Upper lobe of right lung (tissue), 1 donor: Measurements from ENCODE around the gene FITM1. TPM values are rescaled to one million over a fixed set of nuclear protein-coding genes. Genes with fewer than 3 reads are reported as not detected.

Experiments used
- ATAC-seq: fragments of 200-7000 bp; cut with Tn5 transposase; one replicate; pipeline ENCODE4 v1.9.1; 2020; ENCODE audit warnings: mild to moderate bottlenecking, moderate library complexity
- DNase-seq: peaks from one replicate; pipeline ENCODE4 v3.0.0-alpha.2; 2020
- H3K27ac ChIP-seq: fragments of 200-600 bp; one replicate; pipeline ENCODE4 v1.8.0; 2022
- H3K27me3 ChIP-seq: fragments of 200-600 bp; one replicate; pipeline ENCODE4 v1.8.0; 2022; ENCODE audit warnings: mild to moderate bottlenecking
- H3K36me3 ChIP-seq: fragments of 200-600 bp; one replicate; pipeline ENCODE4 v1.8.0; 2022
- H3K4me1 ChIP-seq: fragments of 200-600 bp; one replicate; pipeline ENCODE4 v1.8.0; 2022
- H3K4me3 ChIP-seq: fragments of 200-600 bp; one replicate; pipeline ENCODE4 v1.8.0; 2022; ENCODE audit warnings: mild to moderate bottlenecking
- H3K9me3 ChIP-seq: fragments of 200-600 bp; one replicate; pipeline ENCODE4 v1.8.0; 2022
- intact Hi-C: fragments of 100-400 bp; cut with DNase I; formaldehyde crosslinking; loops from one replicate; pipeline ENCODE4 v1.11.0; 2022
- microRNA-seq: library from miRNA; unstranded; fragments of <30 nt; microRNA quantifications from one replicate; pipeline ENCODE4 v1.2.0, GENCODE V29; 2020; ENCODE audit warnings: borderline microRNAs expressed
- total RNA-seq: library from RNA; stranded (reverse); fragmentation: NEBNext Ultra II Directional; extraction: Animal tissue kit (Norgen Biotek cat#: 25700); gene quantifications from one replicate; pipeline ENCODE4 v1.2.1, GENCODE V29; 2021
- TF ChIP-seq, protein P1 (sequence below): fragments of 200-600 bp; IDR thresholded peaks from one replicate; pipeline ENCODE4 v1.8.0; 2022; ENCODE audit warnings: antibody characterized with exemption
- donor health status: DM: no; HTN: yes; CAD: no; lungs with severe emphysema.

The FITM1 gene
- total RNA-seq, 1 donor from 2014 or later, result 1.1 TPM

DNA sequence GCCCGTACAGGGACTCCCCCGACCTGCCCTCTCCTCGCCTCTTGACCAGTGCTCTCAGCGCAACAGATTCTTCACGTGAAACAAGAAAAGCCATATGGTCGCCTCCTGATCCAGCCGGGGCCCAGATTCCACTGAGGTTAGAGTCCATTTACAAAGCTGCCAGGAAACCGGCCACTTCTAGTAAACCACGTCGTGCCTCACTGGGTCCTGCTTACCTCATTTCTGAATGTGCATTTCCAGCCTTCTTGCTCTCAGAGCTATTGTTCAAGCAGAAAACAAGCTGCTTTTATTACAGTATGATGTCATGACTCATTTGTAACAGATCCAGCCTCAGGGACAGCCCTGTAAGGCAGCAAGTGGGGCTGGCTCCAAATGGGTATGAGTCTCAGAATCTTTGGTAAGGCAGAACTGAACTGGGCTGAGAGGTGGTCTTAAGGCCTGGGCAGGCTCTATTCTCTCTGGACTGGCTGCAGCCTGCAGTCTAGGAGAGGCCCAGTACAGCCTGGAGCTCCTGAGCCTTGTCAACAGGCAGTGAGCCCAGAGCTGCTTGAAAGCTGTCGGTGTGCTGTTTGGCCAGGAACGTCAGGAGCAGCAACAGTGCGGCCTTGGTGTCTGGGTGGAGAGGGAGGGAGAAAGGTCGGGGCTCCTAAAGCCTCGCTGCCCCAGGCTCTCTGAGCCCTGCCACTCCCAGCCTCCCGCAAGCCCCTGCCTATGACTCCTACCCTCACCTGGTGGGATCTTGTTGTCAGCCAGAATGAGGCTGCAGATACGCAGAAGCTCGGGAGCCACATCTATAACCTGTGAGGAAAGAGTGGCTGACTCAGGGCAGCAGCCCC, 49.7 kb downstream of the FITM1 start:
- no peaks in the 10 kb centered on the region for H3K9me3 ChIP-seq
- H3K27me3 ChIP-seq, result no peaks in the 10 kb centered on the region
- H3K36me3 ChIP-seq, result peaks cover 100% of the 10 kb centered on the region
- H3K27ac ChIP-seq, result no peak overlapping the region
- DNase-seq (peak; percentile 50), ATAC-seq (no peak)
- TF ChIP-seq, protein P1, sequence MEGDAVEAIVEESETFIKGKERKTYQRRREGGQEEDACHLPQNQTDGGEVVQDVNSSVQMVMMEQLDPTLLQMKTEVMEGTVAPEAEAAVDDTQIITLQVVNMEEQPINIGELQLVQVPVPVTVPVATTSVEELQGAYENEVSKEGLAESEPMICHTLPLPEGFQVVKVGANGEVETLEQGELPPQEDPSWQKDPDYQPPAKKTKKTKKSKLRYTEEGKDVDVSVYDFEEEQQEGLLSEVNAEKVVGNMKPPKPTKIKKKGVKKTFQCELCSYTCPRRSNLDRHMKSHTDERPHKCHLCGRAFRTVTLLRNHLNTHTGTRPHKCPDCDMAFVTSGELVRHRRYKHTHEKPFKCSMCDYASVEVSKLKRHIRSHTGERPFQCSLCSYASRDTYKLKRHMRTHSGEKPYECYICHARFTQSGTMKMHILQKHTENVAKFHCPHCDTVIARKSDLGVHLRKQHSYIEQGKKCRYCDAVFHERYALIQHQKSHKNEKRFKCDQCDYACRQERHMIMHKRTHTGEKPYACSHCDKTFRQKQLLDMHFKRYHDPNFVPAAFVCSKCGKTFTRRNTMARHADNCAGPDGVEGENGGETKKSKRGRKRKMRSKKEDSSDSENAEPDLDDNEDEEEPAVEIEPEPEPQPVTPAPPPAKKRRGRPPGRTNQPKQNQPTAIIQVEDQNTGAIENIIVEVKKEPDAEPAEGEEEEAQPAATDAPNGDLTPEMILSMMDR, result no peak
- H3K4me1 ChIP-seq, result no peaks in the 10 kb centered on the region
- no peak overlapping the region for H3K4me3 ChIP-seq
- intact Hi-C loops, result no loop called here

DNA sequence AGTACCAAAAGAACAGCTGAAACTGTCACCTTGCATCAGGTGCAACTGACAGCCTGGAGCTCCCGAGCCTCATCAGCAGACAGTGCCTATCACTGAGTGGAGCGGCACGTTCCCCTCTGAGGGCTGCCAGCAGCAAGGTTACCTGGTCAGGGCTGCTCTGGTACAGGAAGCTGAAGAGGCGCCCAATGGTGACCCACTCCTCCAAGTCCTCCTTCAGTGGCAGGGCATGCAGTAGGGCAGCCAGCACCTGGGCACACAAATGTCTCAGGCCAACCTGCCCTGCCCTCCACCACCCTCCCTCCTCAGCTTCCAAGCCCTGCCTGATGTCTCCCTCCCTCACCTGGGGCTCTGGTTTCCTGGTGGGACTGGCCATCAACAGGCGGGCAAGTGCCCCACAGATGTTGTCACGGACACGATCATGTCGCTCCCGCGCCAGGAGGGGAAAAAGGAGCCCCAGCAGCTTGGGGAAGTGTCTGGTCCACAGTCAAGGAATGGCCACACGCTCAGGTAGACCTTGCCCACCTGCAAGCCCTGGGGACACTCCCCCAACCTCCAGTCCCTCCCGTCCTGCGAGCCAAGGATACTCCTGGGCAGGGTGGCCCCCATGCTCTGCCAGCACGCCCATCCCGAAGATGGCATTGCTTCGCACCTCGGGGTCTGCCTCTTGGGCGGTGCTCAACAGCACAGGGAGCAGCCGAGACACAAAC, 51.1 kb downstream of the FITM1 start:
- intact Hi-C loops, result no loop called here
- no peak overlapping the region for H3K27ac ChIP-seq

More for the DNA sequence above, 51.1 kb downstream of the FITM1 start:
- DNase-seq (no peak), ATAC-seq (no peak)
- no peaks in the 10 kb centered on the region for H3K4me1 ChIP-seq
- no peaks in the 10 kb centered on the region for H3K9me3 ChIP-seq
- peaks cover 100% of the 10 kb centered on the region for H3K36me3 ChIP-seq
- no peak overlapping the region for H3K4me3 ChIP-seq
- TF ChIP-seq, protein P1, result no peak
- H3K27me3 ChIP-seq, result no peaks in the 10 kb centered on the region

Small RNAs within 50 kb of the gene (microRNA-seq; reads per million reads assigned to microRNA genes)
- gene MIR7703, result not detected

Other genes starting within 250 kb of the FITM1 start
- gene DHRS4, start 176.9 kb upstream of the FITM1 start, total RNA-seq, result 25.8 TPM
- 16.3 TPM for gene DHRS4L2, start 141.7 kb upstream of the FITM1 start, total RNA-seq
- gene CARMIL3, start 78.7 kb upstream of the FITM1 start, total RNA-seq, result 0.96 TPM
- not detected for gene CPNE6, start 59.1 kb upstream of the FITM1 start, total RNA-seq
- gene PCK2, start 36.3 kb upstream of the FITM1 start, total RNA-seq, result 39.9 TPM
- 57.8 TPM for gene DCAF11, start 15.9 kb upstream of the FITM1 start, total RNA-seq
- gene NRL, start 15.7 kb upstream of the FITM1 start, total RNA-seq, result 2.8 TPM
- 171 TPM for gene PSME1, start 5.5 kb downstream of the FITM1 start, total RNA-seq
- gene EMC9, start 10.9 kb downstream of the FITM1 start, total RNA-seq, result 10.5 TPM
- gene PSME2, start 16.0 kb downstream of the FITM1 start, total RNA-seq, result 138 TPM
- gene RNF31, start 16.8 kb downstream of the FITM1 start, total RNA-seq, result 52.3 TPM
- gene IRF9, start 30.6 kb downstream of the FITM1 start, total RNA-seq, result 123 TPM
- gene REC8, start 41.4 kb downstream of the FITM1 start, total RNA-seq, result 18.5 TPM
- gene IPO4, start 58.2 kb downstream of the FITM1 start, total RNA-seq, result 25.1 TPM
- gene TM9SF1, start 64.8 kb downstream of the FITM1 start, total RNA-seq, result 52.0 TPM
- gene TSSK4, start 75.0 kb downstream of the FITM1 start, total RNA-seq, result not detected
- 48.0 TPM for gene CHMP4A, start 82.8 kb downstream of the FITM1 start, total RNA-seq
- 17.8 TPM for gene MDP1, start 85.4 kb downstream of the FITM1 start, total RNA-seq
- gene NEDD8, start 101.7 kb downstream of the FITM1 start, total RNA-seq, result 142 TPM
- 73.2 TPM for gene GMPR2, start 102.3 kb downstream of the FITM1 start, total RNA-seq
- 92.3 TPM for gene TINF2, start 112.0 kb downstream of the FITM1 start, total RNA-seq
- gene TGM1, start 132.5 kb downstream of the FITM1 start, total RNA-seq, result 12.3 TPM
- 50.3 TPM for gene RABGGTA, start 140.9 kb downstream of the FITM1 start, total RNA-seq
- gene DHRS1, start 169.1 kb downstream of the FITM1 start, total RNA-seq, result 28.0 TPM
- 21.4 TPM for gene NOP9, start 169.2 kb downstream of the FITM1 start, total RNA-seq
- gene CIDEB, start 177.3 kb downstream of the FITM1 start, total RNA-seq, result 18.8 TPM
- 6.4 TPM for gene LTB4R2, start 179.5 kb downstream of the FITM1 start, total RNA-seq
- 9.8 TPM for gene LTB4R, start 180.8 kb downstream of the FITM1 start, total RNA-seq
- 54.5 TPM for gene ADCY4, start 204.4 kb downstream of the FITM1 start, total RNA-seq
- gene RIPK3, start 209.3 kb downstream of the FITM1 start, total RNA-seq, result 23.4 TPM
- 42.5 TPM for gene NFATC4, start 237.5 kb downstream of the FITM1 start, total RNA-seq